Panc1 (cell line): Measurements from ENCODE around the gene KCNQ2.

Experiments
- CTCF ChIP-seq: fragments of 450-650 bp; IDR thresholded peaks from 2 replicates; pipeline ENCODE4 v1.5.1; 2017; ENCODE audit warnings: mild to moderate bottlenecking
- POLR2AphosphoS5 ChIP-seq: IDR thresholded peaks from 2 replicates; pipeline ENCODE4 v1.6.1; 2012; ENCODE audit warnings: mild to moderate bottlenecking, low read depth, low read length, moderate library complexity
- TCF7L2 ChIP-seq: IDR thresholded peaks from 2 replicates; pipeline ENCODE4 v1.6.1; 2011; ENCODE audit warnings: mild to moderate bottlenecking, low read depth, low read length, inconsistent platforms

- TF ChIP-seq CTCF (no peak), TCF7L2 (no peak), POLR2AphosphoS5 (no peak)
Observed at GRCh38 chr20:63471002-63471716, 1.3 kb downstream of the KCNQ2 start.
